Adrenal gland (tissue), 5 donors: ENCODE data around the gene KRTAP9-7.

Experiments
- CTCF ChIP-seq, 6 experiments: fragments of 450-650 bp in 4 of 6; fragments of 200-600 bp in 2 of 6; sonication (generic) in 1 of 6; IDR thresholded peaks; 1 replicate in 5 of 6; 2 replicates in 1 of 6; pipeline versions ENCODE4 v1.5.1 to v1.8.0; 2016 to 2021; ENCODE audit warnings: antibody characterized with exemption in 6 of 6, mild to moderate bottlenecking in 2 of 6, moderate library complexity in 1 of 6
- POLR2A ChIP-seq, 2 donors: fragments of 450-650 bp; IDR thresholded peaks; one replicate each; pipeline ENCODE4 v1.6.1; 2017; ENCODE audit warnings: antibody characterized with exemption in 2 of 2, mild to moderate bottlenecking in 2 of 2, moderate library complexity in 1 of 2
- donor health status: DM: no; HTN: no; CAD: no.

DNA sequence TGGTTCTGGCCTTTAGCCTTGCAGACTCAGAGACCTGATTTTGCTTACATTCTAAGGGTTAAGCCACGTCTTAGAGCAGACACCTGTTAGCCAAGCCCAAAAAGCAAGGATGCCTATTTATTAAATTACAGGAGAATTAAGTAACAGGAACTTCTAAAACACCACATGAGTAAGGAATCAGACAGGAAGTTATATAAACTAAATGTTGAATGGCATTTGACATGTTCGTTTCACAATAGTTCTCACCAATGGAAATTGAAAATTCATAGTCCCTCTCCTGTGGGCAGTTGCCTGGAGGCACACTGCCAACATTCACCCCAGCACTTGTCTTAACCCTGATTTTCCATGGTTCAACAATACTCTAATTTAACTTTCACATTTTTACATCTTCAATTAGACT, 9.0 kb downstream of the KRTAP9-7 start:
- TF ChIP-seq POLR2A (IDR thresholded peaks at IDR 0.05) = no peak
- TF ChIP-seq CTCF (IDR thresholded peaks at IDR 0.05) = no peak
